HepG2 (cell line): ENCODE measurements around the gene TEFM. TPM values are rescaled to one million over a fixed set of nuclear protein-coding genes. Genes with fewer than 3 reads are reported as not detected.

Experiments used
- BHLHE40 ChIP-seq: IDR thresholded peaks from 2 replicates; pipeline ENCODE4 v1.6.1; 2011; ENCODE audit warnings: low read length, improper control_type of control experiment
- CBX2 ChIP-seq, 2 experiments: fragments of 200-600 bp in 1 of 2; sonication (generic); formaldehyde crosslinking in 1 of 2; IDR thresholded peaks; 2 replicates each; pipeline versions ENCODE4 v1.7.0 to v1.8.1; 2018 to 2022; ENCODE audit warnings: low read depth in 2 of 2, low read length in 1 of 2, mild to moderate bottlenecking in 1 of 2, missing genetic modification reagents in 1 of 2
- EEA1 ChIP-seq: sonication (generic); formaldehyde crosslinking; IDR thresholded peaks from 2 replicates; pipeline ENCODE4 v1.5.1; 2020; ENCODE audit warnings: mild to moderate bottlenecking, missing genetic modification reagents, borderline replicate concordance
- JUN ChIP-seq: sonication (generic); formaldehyde crosslinking; IDR thresholded peaks from 2 replicates; pipeline ENCODE4 v1.4.0; 2020; ENCODE audit warnings: mild to moderate bottlenecking, missing genetic modification reagents
- KAT8 ChIP-seq: IDR thresholded peaks from 2 replicates; pipeline ENCODE4 v1.6.1; 2016; ENCODE audit warnings: missing genetic modification reagents, missing compliant biosample characterization
- KLF12 ChIP-seq: sonication (generic); formaldehyde crosslinking; IDR thresholded peaks from 2 replicates; pipeline ENCODE4 v1.4.0; 2020; ENCODE audit warnings: missing genetic modification reagents, borderline replicate concordance
- MXI1 ChIP-seq: IDR thresholded peaks from 3 replicates; pipeline ENCODE4 v1.6.1; 2012; ENCODE audit warnings: low read depth, low read length, inconsistent platforms, borderline replicate concordance
- RBFOX2 ChIP-seq: fragments of 200-400 bp; formaldehyde crosslinking; IDR thresholded peaks from 2 replicates; pipeline ENCODE4 v1.6.1; 2017; ENCODE audit warnings: low read depth, mild to moderate bottlenecking, low read length
- REPIN1 ChIP-seq: sonication (generic); formaldehyde crosslinking; IDR thresholded peaks from 2 replicates; pipeline ENCODE4 v1.8.0; 2022; ENCODE audit warnings: missing genetic modification reagents, low read depth, mild to moderate bottlenecking, borderline replicate concordance
- RNF2 ChIP-seq: fragments of 450-650 bp; conservative IDR thresholded peaks from 2 replicates; pipeline ENCODE4 v1.6.1; 2016; ENCODE audit warnings: low read depth
- SOX6 ChIP-seq, 2 experiments: fragments of 450-650 bp in 1 of 2; sonication (generic) in 1 of 2; formaldehyde crosslinking in 1 of 2; IDR thresholded peaks; 2 replicates each; pipeline versions ENCODE4 v1.4.0 to v1.6.1; 2017 to 2020; ENCODE audit warnings: antibody characterized with exemption in 1 of 2, mild to moderate bottlenecking in 1 of 2, missing genetic modification reagents in 1 of 2
- TGIF2 ChIP-seq: IDR thresholded peaks from 2 replicates; pipeline ENCODE4 v1.6.1; 2016; ENCODE audit warnings: control low read depth, missing compliant biosample characterization
- ZFY ChIP-seq: sonication (generic); formaldehyde crosslinking; IDR thresholded peaks from 2 replicates; pipeline ENCODE4 v1.4.0; 2020; ENCODE audit warnings: missing genetic modification reagents
- ZNF746 ChIP-seq: sonication (generic); formaldehyde crosslinking; IDR thresholded peaks from 2 replicates; pipeline ENCODE4 v1.8.0; 2022; ENCODE audit warnings: mild to moderate bottlenecking, missing genetic modification reagents
- ZNF766 ChIP-seq: sonication (generic); formaldehyde crosslinking; IDR thresholded peaks from 2 replicates; pipeline ENCODE4 v1.5.0; 2020; ENCODE audit warnings: missing genetic modification reagents, borderline replicate concordance
- ZSCAN31 ChIP-seq: sonication (generic); formaldehyde crosslinking; IDR thresholded peaks from 2 replicates; pipeline ENCODE4 v1.5.0; 2020; ENCODE audit warnings: low read depth, mild to moderate bottlenecking, missing genetic modification reagents
- polyA plus RNA-seq, 8 experiments: library from polyadenylated mRNA; depleted of rRNA in 3 of 8; stranded (reverse) in 7 of 8; unstranded in 1 of 8; fragments of >200 nt; fragmentation: Illumina TruSeq in 4 of 8; extraction: Trizol in 4 of 8; gene quantifications; 2 replicates each; pipeline versions ENCODE4 v1.2.1 to v1.2.3, GENCODE V29; 2011 to 2016; ENCODE audit warnings: low read depth in 4 of 8, missing spikeins in 1 of 8, mixed read lengths in 1 of 8; ENCODE audit not compliant: insufficient read depth in 1 of 8
- total RNA-seq, 5 experiments: library from RNA; depleted of rRNA; stranded (reverse); fragments of >200 nt; fragmentation: Illumina TruSeq; extraction: Trizol; gene quantifications; 2 replicates each; pipeline ENCODE4 v1.2.3, GENCODE V29; 2016; ENCODE audit warnings: low read depth in 1 of 5
- TF ChIP-seq, protein P1 (sequence below): sonication (generic); formaldehyde crosslinking; IDR thresholded peaks from 2 replicates; pipeline ENCODE4 v1.4.0; 2020; ENCODE audit warnings: missing genetic modification reagents, borderline replicate concordance
- TF ChIP-seq, protein P2 (sequence below): IDR thresholded peaks from 2 replicates; pipeline ENCODE4 v1.6.1; 2012; ENCODE audit warnings: inconsistent platforms
- TF ChIP-seq, protein P3 (sequence below): sonication (generic); formaldehyde crosslinking; IDR thresholded peaks from 2 replicates; pipeline ENCODE4 v1.5.0; 2020; ENCODE audit warnings: mild to moderate bottlenecking, missing genetic modification reagents, moderate library complexity
- TF ChIP-seq, protein P4 (sequence below): sonication (generic); formaldehyde crosslinking; IDR thresholded peaks from 2 replicates; pipeline ENCODE4 v1.4.0; 2020; ENCODE audit warnings: missing genetic modification reagents
- TF ChIP-seq, protein P5 (sequence below): sonication (generic); formaldehyde crosslinking; IDR thresholded peaks from 2 replicates; pipeline ENCODE4 v1.5.0; 2020; ENCODE audit warnings: missing genetic modification reagents

Gene TEFM
- total and polyA plus RNA-seq, 2 of the 13 experiments (the other 11 are each of a cell fraction or from before 2014, with no cell fraction given): 7.0 to 20.0 TPM

DNA sequence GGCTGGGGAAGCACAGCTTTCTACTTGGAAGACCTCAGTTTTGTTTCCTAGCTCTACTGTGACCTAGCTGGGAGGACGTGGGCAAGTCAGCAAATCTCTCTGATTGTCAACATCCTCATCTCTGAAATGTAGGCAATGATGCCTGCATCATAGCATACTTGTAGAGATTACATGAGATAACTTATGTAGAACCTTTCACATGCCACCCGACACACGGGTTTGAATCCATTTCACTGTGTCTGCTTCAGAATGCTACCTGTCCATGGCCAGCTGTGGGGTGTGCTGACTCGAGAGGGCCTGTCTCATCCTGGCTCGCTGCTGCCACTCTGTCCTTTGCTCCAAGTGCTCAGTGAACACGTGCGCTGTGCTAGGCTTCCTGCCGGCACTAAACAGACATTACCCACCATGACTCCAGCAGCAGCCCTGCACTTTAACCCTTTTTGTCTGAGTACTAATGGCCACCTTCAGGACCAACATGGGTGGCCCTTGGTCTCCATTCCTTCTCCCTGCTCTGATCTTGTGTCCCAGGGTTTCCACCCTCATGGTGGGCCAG, 23.1 kb upstream of the TEFM start (continued):
- TF ChIP-seq RBFOX2 (no peak), REPIN1 (CRISPR knock-in tag) (peak; percentile 50; the same call in 1 of the 2 replicates), EEA1 (CRISPR knock-in tag) (no peak), SOX6 (IDR thresholded peaks at IDR 0.05) (no peak), SOX6 (CRISPR knock-in tag; IDR thresholded peaks at IDR 0.05) (0 out of 2 replicates have a peak, but pooled peaks have one; percentile 14), JUN (CRISPR knock-in tag) (no peak), ZSCAN31 (CRISPR knock-in tag) (no peak), ZNF766 (CRISPR knock-in tag) (no peak), RNF2 (no peak), CBX2 (IDR thresholded peaks at IDR 0.05; ENCODE audit: low read depth, low read length) (no peak), CBX2 (CRISPR knock-in tag; IDR thresholded peaks at IDR 0.05; ENCODE audit: low read depth) (no peak), BHLHE40 (peak; percentile 57), MXI1 (peak; percentile 40; the same call in 1 of the 3 replicates), KAT8 (CRISPR knock-in tag) (0 out of 2 replicates have a peak, but pooled peaks have one; percentile 24), ZFY (CRISPR knock-in tag) (peak; percentile 41; the same call in 1 of the 2 replicates), KLF12 (no peak), TGIF2 (CRISPR knock-in tag) (0 out of 2 replicates have a peak, but pooled peaks have one; percentile 29), ZNF746 (CRISPR knock-in tag) (no peak)
- TF ChIP-seq, protein P1, sequence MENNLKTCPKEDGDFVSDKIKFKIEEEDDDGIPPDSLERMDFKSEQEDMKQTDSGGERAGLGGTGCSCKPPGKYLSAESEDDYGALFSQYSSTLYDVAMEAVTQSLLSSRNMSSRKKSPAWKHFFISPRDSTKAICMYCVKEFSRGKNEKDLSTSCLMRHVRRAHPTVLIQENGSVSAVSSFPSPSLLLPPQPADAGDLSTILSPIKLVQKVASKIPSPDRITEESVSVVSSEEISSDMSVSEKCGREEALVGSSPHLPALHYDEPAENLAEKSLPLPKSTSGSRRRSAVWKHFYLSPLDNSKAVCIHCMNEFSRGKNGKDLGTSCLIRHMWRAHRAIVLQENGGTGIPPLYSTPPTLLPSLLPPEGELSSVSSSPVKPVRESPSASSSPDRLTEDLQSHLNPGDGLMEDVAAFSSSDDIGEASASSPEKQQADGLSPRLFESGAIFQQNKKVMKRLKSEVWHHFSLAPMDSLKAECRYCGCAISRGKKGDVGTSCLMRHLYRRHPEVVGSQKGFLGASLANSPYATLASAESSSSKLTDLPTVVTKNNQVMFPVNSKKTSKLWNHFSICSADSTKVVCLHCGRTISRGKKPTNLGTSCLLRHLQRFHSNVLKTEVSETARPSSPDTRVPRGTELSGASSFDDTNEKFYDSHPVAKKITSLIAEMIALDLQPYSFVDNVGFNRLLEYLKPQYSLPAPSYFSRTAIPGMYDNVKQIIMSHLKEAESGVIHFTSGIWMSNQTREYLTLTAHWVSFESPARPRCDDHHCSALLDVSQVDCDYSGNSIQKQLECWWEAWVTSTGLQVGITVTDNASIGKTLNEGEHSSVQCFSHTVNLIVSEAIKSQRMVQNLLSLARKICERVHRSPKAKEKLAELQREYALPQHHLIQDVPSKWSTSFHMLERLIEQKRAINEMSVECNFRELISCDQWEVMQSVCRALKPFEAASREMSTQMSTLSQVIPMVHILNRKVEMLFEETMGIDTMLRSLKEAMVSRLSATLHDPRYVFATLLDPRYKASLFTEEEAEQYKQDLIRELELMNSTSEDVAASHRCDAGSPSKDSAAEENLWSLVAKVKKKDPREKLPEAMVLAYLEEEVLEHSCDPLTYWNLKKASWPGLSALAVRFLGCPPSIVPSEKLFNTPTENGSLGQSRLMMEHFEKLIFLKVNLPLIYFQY (CRISPR knock-in tag): 0 out of 2 replicates have a peak, but pooled peaks have one; percentile 31
- TF ChIP-seq, protein P2, sequence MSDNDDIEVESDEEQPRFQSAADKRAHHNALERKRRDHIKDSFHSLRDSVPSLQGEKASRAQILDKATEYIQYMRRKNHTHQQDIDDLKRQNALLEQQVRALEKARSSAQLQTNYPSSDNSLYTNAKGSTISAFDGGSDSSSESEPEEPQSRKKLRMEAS: peak; percentile 92
- TF ChIP-seq, protein P3, sequence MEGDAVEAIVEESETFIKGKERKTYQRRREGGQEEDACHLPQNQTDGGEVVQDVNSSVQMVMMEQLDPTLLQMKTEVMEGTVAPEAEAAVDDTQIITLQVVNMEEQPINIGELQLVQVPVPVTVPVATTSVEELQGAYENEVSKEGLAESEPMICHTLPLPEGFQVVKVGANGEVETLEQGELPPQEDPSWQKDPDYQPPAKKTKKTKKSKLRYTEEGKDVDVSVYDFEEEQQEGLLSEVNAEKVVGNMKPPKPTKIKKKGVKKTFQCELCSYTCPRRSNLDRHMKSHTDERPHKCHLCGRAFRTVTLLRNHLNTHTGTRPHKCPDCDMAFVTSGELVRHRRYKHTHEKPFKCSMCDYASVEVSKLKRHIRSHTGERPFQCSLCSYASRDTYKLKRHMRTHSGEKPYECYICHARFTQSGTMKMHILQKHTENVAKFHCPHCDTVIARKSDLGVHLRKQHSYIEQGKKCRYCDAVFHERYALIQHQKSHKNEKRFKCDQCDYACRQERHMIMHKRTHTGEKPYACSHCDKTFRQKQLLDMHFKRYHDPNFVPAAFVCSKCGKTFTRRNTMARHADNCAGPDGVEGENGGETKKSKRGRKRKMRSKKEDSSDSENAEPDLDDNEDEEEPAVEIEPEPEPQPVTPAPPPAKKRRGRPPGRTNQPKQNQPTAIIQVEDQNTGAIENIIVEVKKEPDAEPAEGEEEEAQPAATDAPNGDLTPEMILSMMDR (CRISPR knock-in tag): peak; percentile 43; the same call in 1 of the 2 replicates
- TF ChIP-seq, protein P4, sequence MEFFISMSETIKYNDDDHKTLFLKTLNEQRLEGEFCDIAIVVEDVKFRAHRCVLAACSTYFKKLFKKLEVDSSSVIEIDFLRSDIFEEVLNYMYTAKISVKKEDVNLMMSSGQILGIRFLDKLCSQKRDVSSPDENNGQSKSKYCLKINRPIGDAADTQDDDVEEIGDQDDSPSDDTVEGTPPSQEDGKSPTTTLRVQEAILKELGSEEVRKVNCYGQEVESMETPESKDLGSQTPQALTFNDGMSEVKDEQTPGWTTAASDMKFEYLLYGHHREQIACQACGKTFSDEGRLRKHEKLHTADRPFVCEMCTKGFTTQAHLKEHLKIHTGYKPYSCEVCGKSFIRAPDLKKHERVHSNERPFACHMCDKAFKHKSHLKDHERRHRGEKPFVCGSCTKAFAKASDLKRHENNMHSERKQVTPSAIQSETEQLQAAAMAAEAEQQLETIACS: no peak
- TF ChIP-seq, protein P5, sequence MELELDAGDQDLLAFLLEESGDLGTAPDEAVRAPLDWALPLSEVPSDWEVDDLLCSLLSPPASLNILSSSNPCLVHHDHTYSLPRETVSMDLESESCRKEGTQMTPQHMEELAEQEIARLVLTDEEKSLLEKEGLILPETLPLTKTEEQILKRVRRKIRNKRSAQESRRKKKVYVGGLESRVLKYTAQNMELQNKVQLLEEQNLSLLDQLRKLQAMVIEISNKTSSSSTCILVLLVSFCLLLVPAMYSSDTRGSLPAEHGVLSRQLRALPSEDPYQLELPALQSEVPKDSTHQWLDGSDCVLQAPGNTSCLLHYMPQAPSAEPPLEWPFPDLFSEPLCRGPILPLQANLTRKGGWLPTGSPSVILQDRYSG (CRISPR knock-in tag): no peak
